Lung microvascular endothelial cell (primary cell): Measurements from ENCODE around the gene WDFY2. TPM values are rescaled to one million over a fixed set of nuclear protein-coding genes. Genes with fewer than 3 reads are reported as not detected.
"Not testable (repeated sequence)": the region's sequence is repeated elsewhere in the genome, so short reads cannot be mapped to it uniquely, and the experiment has no call there.

Experiments used
- DNase-seq, 2 donors: peaks; one replicate each; pipeline versions ENCODE4 v3.0.0 to v3.0.0-alpha.2; 2010; ENCODE audit warnings: low read depth in 2 of 2
- total RNA-seq: library from RNA; depleted of rRNA; stranded (reverse); fragments of >200 nt; gene quantifications from 2 replicates; pipeline ENCODE4 v1.2.1, GENCODE V29; 2014

WDFY2 gene
- total RNA-seq, result 2.6 and 4.4 TPM in 2 replicates

GRCh38 chr13:51583875-51584730, at the start of gene WDFY2:
Gene WDFY2 (plus strand): TSS chr13:51584462. CDS start chr13:51584688, 226 bp downstream.
- peak; percentile 100 for DNase-seq

GRCh38 chr13:51538591-51539179, 45.6 kb upstream of the WDFY2 start:
- DNase-seq, result no peak

- no peak for DNase-seq
These were observed 44.4 kb upstream of the WDFY2 start for GRCh38 chr13:51539887-51540286.

- no peak for DNase-seq
These were observed 43.2 kb upstream of the WDFY2 start for GRCh38 chr13:51541037-51541436.

- no peak for DNase-seq
These were observed 42.4 kb upstream of the WDFY2 start for GRCh38 chr13:51541809-51542258.

GRCh38 chr13:51542346-51543242, 41.7 kb upstream of the WDFY2 start:
- no peak for DNase-seq

GRCh38 chr13:51545446-51545845, 38.8 kb upstream of the WDFY2 start:
- DNase-seq, result not testable (repeated sequence)

- DNase-seq, result no peak
These were observed 36.7 kb upstream of the WDFY2 start for GRCh38 chr13:51547425-51548176.

GRCh38 chr13:51549050-51549449, 35.2 kb upstream of the WDFY2 start:
- no peak for DNase-seq

- no peak for DNase-seq
These were observed 34.7 kb upstream of the WDFY2 start for GRCh38 chr13:51549593-51549992.

- DNase-seq, result no peak
These were observed 34.1 kb upstream of the WDFY2 start for GRCh38 chr13:51550151-51550550.

- no peak for DNase-seq
These were observed 32.8 kb upstream of the WDFY2 start for GRCh38 chr13:51551416-51551815.

GRCh38 chr13:51552027-51552426, 32.2 kb upstream of the WDFY2 start:
- no peak for DNase-seq

GRCh38 chr13:51553531-51553930, 30.7 kb upstream of the WDFY2 start:
- no peak for DNase-seq

GRCh38 chr13:51556740-51557139, 27.5 kb upstream of the WDFY2 start:
- DNase-seq, result no peak

- DNase-seq, result no peak
These were observed 26.8 kb upstream of the WDFY2 start for GRCh38 chr13:51557438-51557837.

- peak in 1 of 2 donors; percentile 38 for DNase-seq
These were observed 26.2 kb upstream of the WDFY2 start for GRCh38 chr13:51557875-51558612.

GRCh38 chr13:51559946-51560735, 24.1 kb upstream of the WDFY2 start:
- DNase-seq, result no peak

GRCh38 chr13:51562011-51562671, 22.1 kb upstream of the WDFY2 start:
- DNase-seq, result no peak
